Smooth muscle cell (in vitro differentiated cells): ENCODE results near the gene MBLAC1. TPM values are rescaled to one million over a fixed set of nuclear protein-coding genes. Genes with fewer than 3 reads are reported as not detected.

Experiments used
- DNase-seq: peaks from one replicate; lab custom pipeline; 2025; ENCODE audit not compliant: unreplicated experiment; lab: John Stamatoyannopoulos, UW
- H2AFZ ChIP-seq: fragments of 200-600 bp; sonication (generic); 2 replicates; pipeline ENCODE4 v1.6.0; 2016; ENCODE audit warnings: antibody characterized with exemption, low read depth, mild to moderate bottlenecking
- H3F3A ChIP-seq: fragments of 200-600 bp; sonication (generic); 2 replicates; pipeline ENCODE4 v1.6.0; 2017; ENCODE audit warnings: antibody characterized with exemption, low read depth
- H3K27ac ChIP-seq: fragments of 200-600 bp; sonication (generic); 2 replicates; pipeline ENCODE4 v1.5.1; 2016; ENCODE audit warnings: low read depth, mild to moderate bottlenecking
- H3K27me3 ChIP-seq: fragments of 200-600 bp; sonication (generic); 2 replicates; pipeline ENCODE4 v1.6.1; 2016; ENCODE audit warnings: low read depth, mild to moderate bottlenecking
- H3K36me3 ChIP-seq: fragments of 200-600 bp; sonication (generic); 2 replicates; pipeline ENCODE4 v1.5.1; 2016; ENCODE audit warnings: low read depth
- H3K4me1 ChIP-seq: fragments of 200-600 bp; sonication (generic); 2 replicates; pipeline ENCODE4 v1.5.1; 2016; ENCODE audit warnings: low read depth
- H3K4me2 ChIP-seq: fragments of 200-600 bp; sonication (generic); 2 replicates; pipeline ENCODE4 v1.6.0; 2016; ENCODE audit warnings: mild to moderate bottlenecking
- H3K4me3 ChIP-seq: fragments of 200-600 bp; sonication (generic); 2 replicates; pipeline ENCODE4 v1.5.1; 2016; ENCODE audit warnings: mild to moderate bottlenecking
- H3K79me2 ChIP-seq: fragments of 200-600 bp; sonication (generic); 2 replicates; pipeline ENCODE4 v1.6.0; 2016; ENCODE audit warnings: low read depth, mild to moderate bottlenecking
- H3K9ac ChIP-seq: fragments of 200-600 bp; sonication (generic); 2 replicates; pipeline ENCODE4 v1.6.0; 2016; ENCODE audit warnings: low read depth
- H3K9me3 ChIP-seq: fragments of 200-600 bp; sonication (generic); replicated peaks from 2 replicates; pipeline ENCODE4 v1.5.1; 2016; ENCODE audit warnings: low read depth
- H4K20me1 ChIP-seq: fragments of 200-600 bp; sonication (generic); 2 replicates; pipeline ENCODE4 v1.6.0; 2016; ENCODE audit warnings: low read depth
- CTCF ChIP-seq: fragments of 200-600 bp; sonication (generic); IDR thresholded peaks from 2 replicates; pipeline ENCODE4 v1.5.1; 2017; ENCODE audit warnings: borderline replicate concordance, mild to moderate bottlenecking, antibody characterized with exemption; ENCODE audit not compliant: insufficient read depth, poor library complexity, severe bottlenecking
- WGBS: methylation state at CpG from one replicate; pipeline ENCODE4 v1.1.7; 2016; ENCODE audit warnings: low lambda C conversion rate; 5-methylcytosine and 5-hydroxymethylcytosine counted together
- polyA plus RNA-seq: library from polyadenylated mRNA; unstranded; fragments of >200 nt; fragmentation: Nextera tagmentation; extraction: Ambion mirVana; gene quantifications from 2 replicates; pipeline ENCODE4 v1.2.1, GENCODE V29; 2016
- total RNA-seq: library from RNA; depleted of rRNA; stranded (reverse); fragments of >200 nt; gene quantifications from 2 replicates; pipeline ENCODE4 v1.2.3, GENCODE V29; 2014

The MBLAC1 gene
- total and polyA plus RNA-seq, 2 experiments from 2014 or later = 0.76 to 2.3 TPM

DNA sequence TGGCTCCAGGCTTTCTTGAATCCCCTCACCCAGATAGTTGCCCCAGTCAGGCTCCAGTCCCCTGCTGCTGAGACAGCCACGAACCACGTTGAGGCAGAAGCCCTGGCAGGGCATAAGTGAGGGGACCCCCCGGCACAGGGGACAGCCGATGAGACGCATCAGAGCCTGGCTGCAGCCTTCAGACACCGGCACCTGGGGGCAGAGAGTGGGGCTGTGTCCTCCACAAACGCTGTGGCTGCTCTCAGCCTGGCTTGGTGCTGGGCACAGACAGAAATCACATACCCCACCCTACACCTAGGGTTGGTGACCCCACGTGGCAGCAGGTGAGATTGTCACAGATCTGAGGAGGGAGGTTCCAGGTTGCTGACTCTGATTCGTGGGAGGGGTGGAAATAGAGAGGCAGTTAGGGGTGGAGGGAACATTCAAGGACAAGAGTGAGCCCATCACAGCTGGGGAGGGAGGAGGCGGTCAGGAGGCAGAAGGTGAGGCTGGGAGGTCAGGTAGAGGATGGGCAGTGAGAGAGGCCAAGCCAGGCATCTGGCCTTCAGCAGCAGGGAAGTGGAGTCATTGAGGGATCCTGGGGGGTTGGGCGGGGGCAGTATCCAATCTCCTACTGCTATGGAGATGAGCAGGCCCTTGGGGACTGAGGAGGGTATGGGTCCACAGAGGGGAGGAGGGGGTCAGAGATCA, 47.2 kb downstream of the MBLAC1 start:
- Histone ChIP-seq H3K27me3 (peaks cover 23% of the 10 kb centered on the region), H4K20me1 (no peaks in the 10 kb centered on the region), H2AFZ (no peak overlapping the region), H3K79me2 (no peaks in the 10 kb centered on the region), H3K4me3 (no peak overlapping the region), H3K9ac (no peak overlapping the region), H3K36me3 (no peaks in the 10 kb centered on the region), H3K9me3 (no peaks in the 10 kb centered on the region), H3K27ac (no peak overlapping the region), H3K4me1 (peaks cover 6% of the 10 kb centered on the region), H3K4me2 (no peak overlapping the region), H3F3A (peaks cover 4% of the 10 kb centered on the region)
- WGBS = 95% methylated on average over 11 of the region's 11 CpGs
- TF ChIP-seq CTCF = no peak
- no peak for DNase-seq

DNA sequence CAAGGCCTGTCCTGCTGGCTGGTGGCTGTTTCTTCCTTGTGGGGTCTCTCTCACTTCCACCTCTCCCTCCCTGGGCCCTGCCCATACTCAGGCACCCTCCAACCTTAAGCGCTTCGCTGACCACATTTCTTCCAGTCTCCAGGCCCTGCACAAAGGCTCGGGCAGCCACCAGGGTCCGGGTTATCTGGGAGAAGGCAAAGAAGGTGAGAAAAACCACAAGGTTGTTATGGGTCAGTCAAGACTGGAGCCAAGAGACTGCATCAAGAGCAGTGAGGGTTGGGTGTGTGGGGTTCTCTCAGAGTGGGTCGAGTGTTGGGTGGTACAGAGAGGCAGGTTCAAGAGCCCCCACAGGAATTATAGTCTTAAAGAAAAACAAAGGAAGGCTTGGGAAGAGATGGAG, 47.8 kb downstream of the MBLAC1 start:
- H3F3A ChIP-seq = peaks cover 4% of the 10 kb centered on the region
- H3K79me2 ChIP-seq = no peaks in the 10 kb centered on the region
- no peak overlapping the region for H2AFZ ChIP-seq
- H3K4me3 ChIP-seq = no peak overlapping the region
- H4K20me1 ChIP-seq = no peaks in the 10 kb centered on the region
- no peak for TF ChIP-seq CTCF
- H3K9ac ChIP-seq = no peak overlapping the region
- peaks cover 6% of the 10 kb centered on the region for H3K4me1 ChIP-seq
- no peak overlapping the region for H3K27ac ChIP-seq
- H3K4me2 ChIP-seq = no peak overlapping the region
- no peaks in the 10 kb centered on the region for H3K36me3 ChIP-seq
- H3K9me3 ChIP-seq = no peaks in the 10 kb centered on the region
- DNase-seq = no peak
- 98% methylated on average over 5 of the region's 5 CpGs for WGBS
- H3K27me3 ChIP-seq = peaks cover 23% of the 10 kb centered on the region

GRCh38 chr7:100175296-100175935, 48.6 kb downstream of the MBLAC1 start:
- Histone ChIP-seq H3K36me3 (no peaks in the 10 kb centered on the region), H3K79me2 (no peaks in the 10 kb centered on the region), H3K27ac (no peak overlapping the region), H4K20me1 (no peaks in the 10 kb centered on the region), H3K9ac (no peak overlapping the region), H3K4me2 (no peak overlapping the region), H3K9me3 (no peaks in the 10 kb centered on the region), H3K27me3 (peaks cover 20% of the 10 kb centered on the region), H3F3A (peaks cover 4% of the 10 kb centered on the region), H3K4me3 (no peak overlapping the region), H2AFZ (no peak overlapping the region), H3K4me1 (peaks cover 6% of the 10 kb centered on the region)
- DNase-seq = no peak
- WGBS = 95% methylated on average over 14 of the region's 14 CpGs
- TF ChIP-seq CTCF = no peak
